Astrocyte (in vitro differentiated cells and primary cell): ENCODE results near the gene EPDR1. TPM values are rescaled to one million over a fixed set of nuclear protein-coding genes. Genes with fewer than 3 reads are reported as not detected.
A peak's percentile ranks its signal among the peaks of the same experiment; 100 is the strongest.

Experiments used
- DNase-seq: peaks from one replicate; pipeline ENCODE4 v3.0.0-alpha.2; 2010; ENCODE audit warnings: low read depth
- FAIRE-seq: peaks from 2 replicates; lab custom pipeline; 2011; peaks lifted over from hg19 to GRCh38; lab: Jason Lieb, UNC
- H2AFZ ChIP-seq: 2 replicates; pipeline ENCODE4 v1.6.0; 2012; ENCODE audit warnings: low read depth, low read length, inconsistent platforms
- H3K27ac ChIP-seq: 2 replicates; pipeline ENCODE4 v1.5.1; 2011; ENCODE audit warnings: low read depth, low read length, inconsistent platforms
- H3K27me3 ChIP-seq: 2 replicates; pipeline ENCODE4 v1.6.0; 2011; ENCODE audit warnings: low read length, inconsistent platforms; ENCODE audit not compliant: insufficient read depth
- H3K36me3 ChIP-seq: 2 replicates; pipeline ENCODE4 v1.5.1; 2011; ENCODE audit warnings: low read length, inconsistent platforms; ENCODE audit not compliant: insufficient read depth
- H3K4me1 ChIP-seq: 2 replicates; pipeline ENCODE4 v1.5.1; 2011; ENCODE audit warnings: low read length, inconsistent platforms; ENCODE audit not compliant: insufficient read depth
- H3K4me2 ChIP-seq: 2 replicates; pipeline ENCODE4 v1.6.0; 2012; ENCODE audit warnings: low read length, inconsistent platforms
- H3K4me3 ChIP-seq: 2 replicates; pipeline ENCODE4 v1.5.1; 2011; ENCODE audit warnings: low read depth, mild to moderate bottlenecking, low read length, inconsistent platforms; ENCODE audit not compliant: insufficient read depth
- H3K79me2 ChIP-seq: 2 replicates; pipeline ENCODE4 v1.6.0; 2012; ENCODE audit warnings: mild to moderate bottlenecking, low read length, inconsistent platforms; ENCODE audit not compliant: insufficient read depth
- H3K9ac ChIP-seq: 2 replicates; pipeline ENCODE4 v1.6.0; 2012; ENCODE audit warnings: mild to moderate bottlenecking, low read length, inconsistent platforms
- H3K9me3 ChIP-seq: 2 replicates; pipeline ENCODE4 v1.5.1; 2012; ENCODE audit warnings: low read depth, mild to moderate bottlenecking, low read length, inconsistent platforms; ENCODE audit not compliant: insufficient read depth
- H4K20me1 ChIP-seq: 2 replicates; pipeline ENCODE4 v1.6.0; 2012; ENCODE audit warnings: low read length, inconsistent platforms; ENCODE audit not compliant: insufficient read depth
- H3K27ac Mint-ChIP-seq: one replicate; pipeline ENCODE4 v1.8.0; 2021; ENCODE audit warnings: mild to moderate bottlenecking, mixed read lengths; ENCODE audit not compliant: unreplicated experiment
- H3K27me3 Mint-ChIP-seq: one replicate; pipeline ENCODE4 v1.8.0; 2021; ENCODE audit warnings: low read depth, mixed read lengths; ENCODE audit not compliant: unreplicated experiment
- H3K36me3 Mint-ChIP-seq: one replicate; pipeline ENCODE4 v1.8.0; 2021; ENCODE audit warnings: low read depth, mixed read lengths; ENCODE audit not compliant: unreplicated experiment
- H3K4me1 Mint-ChIP-seq: one replicate; pipeline ENCODE4 v1.8.0; 2021; ENCODE audit warnings: low read depth, mixed read lengths; ENCODE audit not compliant: unreplicated experiment
- H3K4me3 Mint-ChIP-seq: one replicate; pipeline ENCODE4 v1.8.0; 2021; ENCODE audit warnings: mild to moderate bottlenecking, moderate library complexity, mixed read lengths; ENCODE audit not compliant: unreplicated experiment
- H3K9me3 Mint-ChIP-seq: one replicate; pipeline ENCODE4 v1.8.0; 2021; ENCODE audit warnings: mild to moderate bottlenecking, mixed read lengths; ENCODE audit not compliant: unreplicated experiment
- EZH2 ChIP-seq: IDR thresholded peaks from 2 replicates; pipeline ENCODE4 v1.6.1; 2012; ENCODE audit warnings: mild to moderate bottlenecking, low read length, inconsistent platforms; ENCODE audit not compliant: insufficient read depth
- total RNA-seq: library from RNA; stranded (reverse); gene quantifications from 2 replicates; pipeline ENCODE4 v1.2.1, GENCODE V29; 2021
- TF ChIP-seq, protein P1 (sequence below): IDR thresholded peaks from 2 replicates; pipeline ENCODE4 v1.5.1; 2011; ENCODE audit warnings: low read depth, mild to moderate bottlenecking, inconsistent platforms, low read length, moderate library complexity; ENCODE audit not compliant: insufficient read depth

The EPDR1 gene
- total RNA-seq, 1 donor from 2014 or later = 20.6 TPM

DNA sequence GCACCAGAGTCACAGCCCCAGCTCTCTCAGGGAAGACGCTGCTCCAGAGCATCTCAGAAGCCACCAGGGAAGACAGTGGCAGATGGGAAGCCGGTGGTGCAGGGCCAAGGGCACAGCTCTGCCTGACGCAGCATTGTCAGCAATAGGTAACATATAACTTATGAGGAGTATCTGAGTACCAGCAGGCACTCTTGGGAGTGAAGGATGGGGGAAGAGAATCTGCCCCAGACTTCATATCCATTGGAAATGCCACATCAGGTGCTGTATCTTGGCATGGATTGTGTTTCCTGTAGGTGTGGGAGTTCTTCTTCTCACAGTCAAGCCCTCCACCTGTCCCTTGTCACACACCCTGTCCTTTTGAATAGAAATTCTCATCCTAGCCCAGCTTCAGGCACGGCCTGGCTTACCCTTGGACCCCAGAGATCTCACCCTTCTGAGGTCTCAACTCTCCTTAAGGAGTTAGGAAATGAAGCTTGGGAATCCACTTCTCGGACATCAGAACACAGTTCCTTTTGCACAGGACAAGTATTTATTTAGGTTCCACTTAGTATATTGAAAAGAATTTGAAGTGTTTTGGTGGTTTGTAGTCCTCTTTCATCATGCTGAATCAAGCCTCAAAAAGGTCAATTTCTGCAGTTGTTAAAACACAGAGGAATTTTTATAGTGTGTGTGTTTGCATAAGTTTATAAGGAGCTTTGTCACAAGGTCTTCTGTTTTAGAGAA lies 9.9 kb downstream of the EPDR1 start:
- H3K4me2 ChIP-seq = peak overlapping the region; percentile 71
- Mint-ChIP-seq H3K27me3 (no peaks in the 10 kb centered on the region), H3K27ac (no peak overlapping the region), H3K4me3 (no peak overlapping the region), H3K9me3 (peaks cover 2% of the 10 kb centered on the region), H3K4me1 (peaks cover 3% of the 10 kb centered on the region), H3K36me3 (no peaks in the 10 kb centered on the region)
- H3K4me3 ChIP-seq = no peak overlapping the region
- no peak for TF ChIP-seq EZH2
- TF ChIP-seq, protein P1, sequence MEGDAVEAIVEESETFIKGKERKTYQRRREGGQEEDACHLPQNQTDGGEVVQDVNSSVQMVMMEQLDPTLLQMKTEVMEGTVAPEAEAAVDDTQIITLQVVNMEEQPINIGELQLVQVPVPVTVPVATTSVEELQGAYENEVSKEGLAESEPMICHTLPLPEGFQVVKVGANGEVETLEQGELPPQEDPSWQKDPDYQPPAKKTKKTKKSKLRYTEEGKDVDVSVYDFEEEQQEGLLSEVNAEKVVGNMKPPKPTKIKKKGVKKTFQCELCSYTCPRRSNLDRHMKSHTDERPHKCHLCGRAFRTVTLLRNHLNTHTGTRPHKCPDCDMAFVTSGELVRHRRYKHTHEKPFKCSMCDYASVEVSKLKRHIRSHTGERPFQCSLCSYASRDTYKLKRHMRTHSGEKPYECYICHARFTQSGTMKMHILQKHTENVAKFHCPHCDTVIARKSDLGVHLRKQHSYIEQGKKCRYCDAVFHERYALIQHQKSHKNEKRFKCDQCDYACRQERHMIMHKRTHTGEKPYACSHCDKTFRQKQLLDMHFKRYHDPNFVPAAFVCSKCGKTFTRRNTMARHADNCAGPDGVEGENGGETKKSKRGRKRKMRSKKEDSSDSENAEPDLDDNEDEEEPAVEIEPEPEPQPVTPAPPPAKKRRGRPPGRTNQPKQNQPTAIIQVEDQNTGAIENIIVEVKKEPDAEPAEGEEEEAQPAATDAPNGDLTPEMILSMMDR = no peak
- peaks cover 10% of the 10 kb centered on the region for H4K20me1 ChIP-seq
- H3K79me2 ChIP-seq = peaks cover 24% of the 10 kb centered on the region
- peak overlapping the region; percentile 28 for H3K9ac ChIP-seq
- no peaks in the 10 kb centered on the region for H3K36me3 ChIP-seq
- H2AFZ ChIP-seq = no peak overlapping the region
- no peaks in the 10 kb centered on the region for H3K27me3 ChIP-seq
- FAIRE-seq (no peak), DNase-seq (peak; percentile 89)
- H3K4me1 ChIP-seq = peaks cover 14% of the 10 kb centered on the region
- H3K9me3 ChIP-seq = no peaks in the 10 kb centered on the region
- H3K27ac ChIP-seq = peak overlapping the region; percentile 62

DNA sequence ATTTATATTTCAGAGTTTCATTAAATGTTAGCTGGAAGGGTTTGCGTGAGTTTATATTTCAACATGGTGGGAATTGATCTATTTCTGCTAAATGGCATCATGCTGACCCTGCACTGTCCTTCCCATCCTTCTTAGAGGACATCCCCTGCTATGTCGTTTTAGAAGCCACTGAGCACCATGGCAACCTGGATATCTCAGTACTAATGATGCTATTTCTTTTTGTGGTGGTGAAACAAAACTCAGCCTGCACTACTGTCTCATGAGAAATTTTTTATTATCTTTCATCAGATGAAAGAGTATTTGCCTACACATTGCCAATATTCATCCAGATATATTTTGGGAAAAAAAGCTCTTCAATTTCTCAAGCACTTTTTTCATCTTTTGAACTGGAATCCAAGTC lies 12.1 kb downstream of the EPDR1 start:
- H3K4me3 Mint-ChIP-seq = no peak overlapping the region
- Histone ChIP-seq H3K9me3 (no peaks in the 10 kb centered on the region), H3K4me1 (peaks cover 14% of the 10 kb centered on the region), H2AFZ (no peak overlapping the region), H3K27ac (no peak overlapping the region), H3K79me2 (peaks cover 14% of the 10 kb centered on the region), H4K20me1 (peaks cover 10% of the 10 kb centered on the region), H3K4me2 (no peak overlapping the region), H3K4me3 (no peak overlapping the region), H3K9ac (no peak overlapping the region), H3K36me3 (no peaks in the 10 kb centered on the region), H3K27me3 (no peaks in the 10 kb centered on the region)
- DNase-seq (no peak), FAIRE-seq (no peak)
- H3K36me3 Mint-ChIP-seq = no peaks in the 10 kb centered on the region
- peaks cover 3% of the 10 kb centered on the region for H3K4me1 Mint-ChIP-seq
- TF ChIP-seq EZH2 = no peak
- TF ChIP-seq, protein P1 = no peak
- H3K9me3 Mint-ChIP-seq = peaks cover 3% of the 10 kb centered on the region
- H3K27me3 Mint-ChIP-seq = no peaks in the 10 kb centered on the region
- H3K27ac Mint-ChIP-seq = no peak overlapping the region

- Histone ChIP-seq H4K20me1 (peaks cover 6% of the 10 kb centered on the region), H3K79me2 (peaks cover 14% of the 10 kb centered on the region), H3K9me3 (no peaks in the 10 kb centered on the region), H3K36me3 (no peaks in the 10 kb centered on the region), H3K9ac (no peak overlapping the region), H3K4me1 (peaks cover 14% of the 10 kb centered on the region), H3K27me3 (no peaks in the 10 kb centered on the region), H3K27ac (no peak overlapping the region), H2AFZ (no peak overlapping the region), H3K4me3 (no peak overlapping the region), H3K4me2 (no peak overlapping the region)
- Mint-ChIP-seq H3K4me3 (no peak overlapping the region), H3K9me3 (peaks cover 3% of the 10 kb centered on the region), H3K27ac (no peak overlapping the region), H3K27me3 (no peaks in the 10 kb centered on the region), H3K4me1 (peaks cover 3% of the 10 kb centered on the region), H3K36me3 (no peaks in the 10 kb centered on the region)
- DNase-seq (no peak), FAIRE-seq (no peak)
- no peak for TF ChIP-seq EZH2
- TF ChIP-seq, protein P1 = no peak
Observed at GRCh38 chr7:37933018-37933566, 12.7 kb downstream of the EPDR1 start.
